K562 (cell line): Measurements from ENCODE around the gene CNDP2. TPM values are rescaled to one million over a fixed set of nuclear protein-coding genes. Genes with fewer than 3 reads are reported as not detected.

Experiments used
- ATAC-seq: fragments of 200-7000 bp; cut with Tn5 transposase; 3 replicates; pipeline ENCODE4 v1.9.1; 2020; ENCODE audit warnings: moderate library complexity
- BruUV-seq: library from RNA; stranded (reverse); fragments of 400-500 nt; replicated peaks from 2 replicates; lab custom pipeline; 2021; lab: Mats Ljungman, UMichigan
- CTCF ChIA-PET: fragments of 300-600 bp; formaldehyde crosslinking; extraction: SDS; loops from one replicate; lab custom pipeline; 2021; ENCODE audit warnings: low intra/inter-chr PET ratio; lab: Yijun Ruan, JAX
- POLR2A ChIA-PET: fragments of 300-600, 350-650 bp; sonication (Branson Sonifier 250); formaldehyde crosslinking; extraction: SDS; loops from one replicate; lab custom pipeline; 2021; ENCODE audit warnings: antibody characterized with exemption, inconsistent platforms; lab: Yijun Ruan, JAX
- DNase-seq, 4 experiments: peaks; one replicate each; pipeline versions ENCODE4 v3.0.0 to v3.0.0-alpha.2; 2011 to 2018; ENCODE audit warnings: low spot score in 3 of 4, mixed read lengths in 3 of 4; ENCODE audit errors: extremely low read depth in 1 of 4
- FAIRE-seq: peaks from 2 replicates; lab custom pipeline; 2011; peaks lifted over from hg19 to GRCh38; lab: Jason Lieb, UNC
- H2AFZ ChIP-seq: 2 replicates; pipeline ENCODE4 v1.6.0; 2011; ENCODE audit warnings: low read depth, low read length, control low read depth, inconsistent platforms
- H3K27ac ChIP-seq: fragments of 200-600 bp; 3 replicates; pipeline ENCODE4 v1.8.0; 2011; ENCODE audit warnings: low read depth, mild to moderate bottlenecking, control low read depth, inconsistent platforms, low read length, moderate library complexity, mixed read lengths; ENCODE audit errors: extremely low read depth
- H3K27me3 ChIP-seq, 2 experiments: fragments of 300-600 bp in 1 of 2; 2 replicates in 1 of 2; 3 replicates in 1 of 2; pipeline versions ENCODE4 v1.6.0 to v1.8.0; 2011; ENCODE audit warnings: inconsistent platforms in 2 of 2, low read length in 2 of 2, mild to moderate bottlenecking in 1 of 2, mixed read lengths in 1 of 2, moderate library complexity in 1 of 2; ENCODE audit not compliant: control insufficient read depth in 2 of 2, insufficient read depth in 2 of 2
- H3K36me3 ChIP-seq: fragments of 300-600 bp; 3 replicates; pipeline ENCODE4 v1.8.0; 2011; ENCODE audit warnings: mild to moderate bottlenecking, low read length, inconsistent platforms; ENCODE audit not compliant: control insufficient read depth, insufficient read depth
- H3K4me1 ChIP-seq, 2 experiments: fragments of 200-600 bp in 1 of 2; replicated peaks in 1 of 2; 2 replicates in 1 of 2; 3 replicates in 1 of 2; pipeline versions ENCODE4 v1.5.1 to v1.8.0; 2011; ENCODE audit warnings: inconsistent platforms in 2 of 2, low read length in 2 of 2, mild to moderate bottlenecking in 1 of 2, mixed read lengths in 1 of 2, moderate library complexity in 1 of 2; ENCODE audit not compliant: control insufficient read depth in 2 of 2, insufficient read depth in 2 of 2
- H3K4me2 ChIP-seq: 2 replicates; pipeline ENCODE4 v1.6.1; 2011; ENCODE audit warnings: low read length, control low read depth, inconsistent platforms, mixed read lengths; ENCODE audit not compliant: insufficient read depth
- H3K4me3 ChIP-seq: fragments of 200-600 bp; sonication (generic), shearing (Covaris generic); 2 replicates; pipeline ENCODE4 v1.5.1; 2016; ENCODE audit warnings: control low read depth, inconsistent platforms
- H3K79me2 ChIP-seq: fragments of 200-600 bp; 3 replicates; pipeline ENCODE4 v1.8.0; 2011; ENCODE audit warnings: low read length, inconsistent platforms; ENCODE audit not compliant: control insufficient read depth, insufficient read depth
- H3K9ac ChIP-seq, 2 experiments: 2 replicates each; pipeline versions ENCODE4 v1.6.0 to v1.6.1; 2011; ENCODE audit warnings: low read depth in 2 of 2, low read length in 2 of 2, control low read depth in 1 of 2, inconsistent platforms in 1 of 2, mild to moderate bottlenecking in 1 of 2, mixed read lengths in 1 of 2; ENCODE audit not compliant: insufficient read depth in 1 of 2
- H3K9me1 ChIP-seq: one replicate; pipeline ENCODE4 v1.6.0; 2011; ENCODE audit warnings: inconsistent platforms, mild to moderate bottlenecking, low read length, moderate library complexity; ENCODE audit not compliant: control insufficient read depth, insufficient read depth
- H3K9me3 ChIP-seq: replicated peaks from 2 replicates; pipeline ENCODE4 v1.5.1; 2011; ENCODE audit warnings: low read depth, low read length, inconsistent platforms; ENCODE audit not compliant: control insufficient read depth, insufficient read depth
- H4K20me1 ChIP-seq: replicated peaks from 2 replicates; pipeline ENCODE4 v1.6.1; 2011; ENCODE audit warnings: low read length, inconsistent platforms, mixed read lengths; ENCODE audit not compliant: control insufficient read depth, insufficient read depth
- ARID1B ChIP-seq: fragments of 450-650 bp; IDR thresholded peaks from 2 replicates; pipeline ENCODE4 v1.6.1; 2016; ENCODE audit warnings: antibody characterized with exemption, mild to moderate bottlenecking, inconsistent platforms
- ATF1 ChIP-seq, 2 experiments: fragments of 450-650 bp in 1 of 2; IDR thresholded peaks; 2 replicates each; pipeline ENCODE4 v1.6.1; 2016; ENCODE audit warnings: missing compliant biosample characterization in 1 of 2, missing genetic modification characterization in 1 of 2
- C11orf30 ChIP-seq: fragments of 450-650 bp; IDR thresholded peaks from 2 replicates; pipeline ENCODE4 v1.6.1; 2016; ENCODE audit warnings: low read depth, mild to moderate bottlenecking
- CTCFL ChIP-seq: IDR thresholded peaks from 2 replicates; pipeline ENCODE4 v1.6.1; 2011; ENCODE audit warnings: borderline replicate concordance, low read depth, mild to moderate bottlenecking, moderate library complexity, low read length; ENCODE audit not compliant: insufficient read depth, poor library complexity, severe bottlenecking
- E2F3 ChIP-seq: fragments of 250-450 bp; sonication (Bioruptor Pico); IDR thresholded peaks from 2 replicates; pipeline ENCODE4 v1.4.0; 2020; ENCODE audit warnings: mild to moderate bottlenecking
- FIP1L1 ChIP-seq: fragments of 200-400 bp; formaldehyde crosslinking; IDR thresholded peaks from 2 replicates; pipeline ENCODE4 v1.6.1; 2018; ENCODE audit warnings: mild to moderate bottlenecking, low read depth, low read length; ENCODE audit not compliant: poor library complexity, severe bottlenecking
- HMGXB4 ChIP-seq: sonication (generic); formaldehyde crosslinking; IDR thresholded peaks from 2 replicates; pipeline ENCODE4 v1.8.1; 2023; ENCODE audit warnings: mild to moderate bottlenecking, missing genetic modification reagents
- IRF1 ChIP-seq: sonication (generic); formaldehyde crosslinking; IDR thresholded peaks from 2 replicates; pipeline ENCODE4 v1.8.0; 2022; ENCODE audit warnings: missing genetic modification reagents, mild to moderate bottlenecking, borderline replicate concordance
- KHSRP ChIP-seq: fragments of 450-650 bp; IDR thresholded peaks from 2 replicates; pipeline ENCODE4 v1.6.1; 2017
- SIN3A ChIP-seq, 2 experiments: fragments of 150-350 bp in 1 of 2; IDR thresholded peaks; 2 replicates each; pipeline ENCODE4 v1.6.1; 2011 to 2016; ENCODE audit warnings: borderline replicate concordance in 2 of 2, low read depth in 2 of 2, low read length in 2 of 2, mild to moderate bottlenecking in 2 of 2, moderate library complexity in 2 of 2; ENCODE audit not compliant: control insufficient read depth in 1 of 2
- TGIF2 ChIP-seq: sonication (generic); formaldehyde crosslinking; IDR thresholded peaks from 2 replicates; pipeline ENCODE4 v1.8.1; 2022; ENCODE audit warnings: mild to moderate bottlenecking, missing genetic modification reagents, moderate library complexity
- ZBTB9 ChIP-seq: fragments of 450-650 bp; formaldehyde crosslinking; IDR thresholded peaks from 2 replicates; pipeline ENCODE4 v1.4.0; 2020; ENCODE audit warnings: mild to moderate bottlenecking, moderate library complexity
- WGBS: fragments of 100-300 bp; shearing (Covaris generic); methylation state at CpG from one replicate; pipeline ENCODE4 v1.1.6; 2016; ENCODE audit warnings: low coverage, mixed read lengths; ENCODE audit not compliant: insufficient coverage; ENCODE audit errors: missing lambda C conversion rate; 5-methylcytosine and 5-hydroxymethylcytosine counted together
- in situ Hi-C: fragments of 300-500 bp; cut with MboI; formaldehyde crosslinking; loops from 4 replicates; pipeline ENCODE4 v1.15.0; 2018; ENCODE audit warnings: inconsistent platforms, mixed read lengths
- intact Hi-C: fragments of 100-400 bp; cut with micrococcal nuclease; formaldehyde crosslinking; loops from 2 replicates; pipeline ENCODE4 v1.14.2; 2022
- polyA plus RNA-seq, 8 experiments: library from polyadenylated mRNA; depleted of rRNA in 4 of 8; stranded (reverse) in 5 of 8; unstranded in 3 of 8; fragments of >200 nt; fragmentation: Nextera tagmentation in 2 of 8; fragmentation: Illumina TruSeq in 1 of 8; extraction: Ambion mirVana in 2 of 8; extraction: Trizol in 1 of 8; gene quantifications; 2 replicates each; pipeline versions ENCODE4 v1.2.1 to v1.2.3, GENCODE V29; 2011 to 2014; ENCODE audit warnings: inconsistent platforms in 1 of 8, missing spikeins in 1 of 8
- total RNA-seq, 7 experiments: library from RNA; depleted of rRNA in 6 of 7; stranded (reverse); fragments of >200 nt in 6 of 7; fragmentation: Illumina TruSeq in 2 of 7; extraction: Trizol in 2 of 7; gene quantifications; 2 replicates each; pipeline versions ENCODE4 v1.2.1 to v1.2.3, GENCODE V29; 2011 to 2021; ENCODE audit warnings: low replicate concordance in 1 of 7

The CNDP2 gene
- total and polyA plus RNA-seq, 9 of the 15 experiments (the other 6 are each of a cell fraction or from before 2014, with no cell fraction given): 34.1 to 128 (median 53.8) TPM

- intact Hi-C loops (no loop called here), in situ Hi-C loops (no loop called here)
- H3K4me2 ChIP-seq: no peak overlapping the region
- peaks cover 6 to 25% of the 10 kb centered on the region in 2 experiments; a peak in 4 of 5 replicates for H3K27me3 ChIP-seq
- no peaks in the 10 kb centered on the region for H3K4me1 ChIP-seq
- POLR2A ChIA-PET: interaction anchor here (0.6 kb wide), 2 partner anchors 34 to 41 kb away, joined by 3 read pairs; no protein-coding TSS in a partner anchor
- no peak for FAIRE-seq
- no peak for DNase-seq
- no peaks in the 10 kb centered on the region for H3K36me3 ChIP-seq
- no peaks in the 10 kb centered on the region for H3K79me2 ChIP-seq
- H3K4me3 ChIP-seq: no peak overlapping the region
- H3K9ac ChIP-seq: no peak overlapping the region
- CTCF ChIA-PET: no interaction called here
- no peaks in the 10 kb centered on the region for H3K9me3 ChIP-seq
- H2AFZ ChIP-seq: no peak overlapping the region
- no peak for ATAC-seq
- WGBS: 0% methylated on average over 9 of the region's 9 CpGs
- BruUV-seq: no TSS peak
- no peaks in the 10 kb centered on the region for H4K20me1 ChIP-seq
- H3K9me1 ChIP-seq: no peaks in the 10 kb centered on the region
- no peak overlapping the region for H3K27ac ChIP-seq
- TF ChIP-seq E2F3 (CRISPR knock-in tag) (no peak), HMGXB4 (CRISPR knock-in tag) (no peak), ZBTB9 (CRISPR knock-in tag) (no peak), CTCFL (no peak), TGIF2 (no peak), FIP1L1 (no peak), C11orf30 (no peak), ATF1 (CRISPR knock-in tag; IDR thresholded peaks at IDR 0.05) (no peak), ATF1 (tag; IDR thresholded peaks at IDR 0.05) (no peak), ARID1B (no peak), KHSRP (no peak), SIN3A (IDR thresholded peaks at IDR 0.05; ENCODE audit: borderline replicate concordance in 2 of 2, control insufficient read depth in 1 of 2, low read depth in 2 of 2, low read length in 2 of 2) (no peak), IRF1 (CRISPR knock-in tag) (no peak)
Measured at GRCh38 chr18:74546751-74547530, 50.8 kb downstream of the CNDP2 start.
